ENCODE results near the gene LAG3. TPM values are rescaled to one million over a fixed set of nuclear protein-coding genes. Genes with fewer than 3 reads are reported as not detected.

The LAG3 gene
- total and polyA plus RNA-seq, 2 donors from 2014 or later = 1.3 TPM; not detected in 1

- Histone ChIP-seq H3K4me1 (ENCODE audit: control insufficient read depth in 2 of 3, insufficient read depth in 2 of 3, low read depth in 1 of 3, low read length in 3 of 3) (peaks cover 2 to 11% (median 7%) of the 10 kb centered on the region in 3 donors), H3K27me3 (ENCODE audit: control insufficient read depth, insufficient read depth, low read length) (no peaks in the 10 kb centered on the region), H3K27ac (ENCODE audit: low read depth in 2 of 2, low read length in 2 of 2) (no peak overlapping the region), H3K4me3 (ENCODE audit: low read length in 3 of 3) (no peak overlapping the region), H3K9ac (ENCODE audit: low read length in 3 of 3) (no peak overlapping the region), H3K9me3 (ENCODE audit: control insufficient read depth in 2 of 3, insufficient read depth in 1 of 3, low read length in 3 of 3) (no peaks in the 10 kb centered on the region), H3K36me3 (ENCODE audit: control insufficient read depth in 2 of 3, insufficient read depth in 3 of 3, low read length in 3 of 3) (no peaks in the 10 kb centered on the region)
- no peak for TF ChIP-seq CTCF (IDR thresholded peaks at IDR 0.05; ENCODE audit: borderline replicate concordance, extremely low read depth, insufficient read depth)
- intact Hi-C loops (cut with DNase I) = loop anchor here (10.0 kb wide), 1 partner anchor 65 kb away; the partner anchor contains the start of genes GPR162 and P3H3
- FAIRE-seq (no peak), DNase-seq (no peak)
These were observed 12.6 kb upstream of the LAG3 start for GRCh38 chr12:6759741-6760140.

- no peak for FAIRE-seq
- Histone ChIP-seq H3K36me3 (ENCODE audit: control insufficient read depth in 2 of 3, insufficient read depth in 3 of 3, low read length in 3 of 3) (no peaks in the 10 kb centered on the region), H3K27ac (ENCODE audit: low read depth in 2 of 2, low read length in 2 of 2) (peak overlapping the region; percentile 90 to 99), H3K9me3 (ENCODE audit: control insufficient read depth in 2 of 3, insufficient read depth in 1 of 3, low read length in 3 of 3) (no peaks in the 10 kb centered on the region), H3K9ac (ENCODE audit: low read length in 3 of 3) (peak overlapping the region in 2 of 3 donors; percentile 71 to 78), H3K4me1 (ENCODE audit: control insufficient read depth in 2 of 3, insufficient read depth in 2 of 3, low read depth in 1 of 3, low read length in 3 of 3) (peaks cover 2 to 26% (median 20%) of the 10 kb centered on the region in 3 donors), H3K4me3 (ENCODE audit: low read length in 3 of 3) (peak overlapping the region; percentile 8 to 36 (median 33)), H3K27me3 (ENCODE audit: control insufficient read depth, insufficient read depth, low read length) (no peaks in the 10 kb centered on the region)
- no peak for TF ChIP-seq CTCF (IDR thresholded peaks at IDR 0.05; ENCODE audit: borderline replicate concordance, extremely low read depth, insufficient read depth)
- no peak for DNase-seq
- intact Hi-C loops (cut with DNase I) = no loop called here
These were observed 8.9 kb upstream of the LAG3 start for GRCh38 chr12:6763380-6763779.

GRCh38 chr12:6764011-6764828 is 8.1 kb upstream of the LAG3 start:
- no peak for TF ChIP-seq CTCF (IDR thresholded peaks at IDR 0.05; ENCODE audit: borderline replicate concordance, extremely low read depth, insufficient read depth)
- FAIRE-seq = peak; percentile 97
- Histone ChIP-seq H3K36me3 (ENCODE audit: control insufficient read depth in 2 of 3, insufficient read depth in 3 of 3, low read length in 3 of 3) (peaks cover 0 to 2% (median 0%) of the 10 kb centered on the region in 3 donors), H3K27ac (ENCODE audit: low read depth in 2 of 2, low read length in 2 of 2) (peak overlapping the region; percentile 90 to 99), H3K4me1 (ENCODE audit: control insufficient read depth in 2 of 3, insufficient read depth in 2 of 3, low read depth in 1 of 3, low read length in 3 of 3) (peaks cover 5 to 30% (median 25%) of the 10 kb centered on the region in 3 donors), H3K9me3 (ENCODE audit: control insufficient read depth in 2 of 3, insufficient read depth in 1 of 3, low read length in 3 of 3) (no peaks in the 10 kb centered on the region), H3K27me3 (ENCODE audit: control insufficient read depth, insufficient read depth, low read length) (no peaks in the 10 kb centered on the region), H3K9ac (ENCODE audit: low read length in 3 of 3) (peak overlapping the region; percentile 9 to 78 (median 71)), H3K4me3 (ENCODE audit: low read length in 3 of 3) (peak overlapping the region; percentile 26 to 36 (median 33))
- peak; percentile 98 to 99 (median 98) for DNase-seq
- intact Hi-C loops (cut with DNase I) = no loop called here
